Measurements from ENCODE around the gene EXOC1L. TPM values are rescaled to one million over a fixed set of nuclear protein-coding genes. Genes with fewer than 3 reads are reported as not detected.

The EXOC1L gene
- total and polyA plus RNA-seq, 2 of the 13 experiments (the other 11 are each of a cell fraction or from before 2014, with no cell fraction given), result not detected

- TF ChIP-seq GABPA (IDR thresholded peaks at IDR 0.05; ENCODE audit: low read depth, low read length) (peak; percentile 95), GABPA (CRISPR knock-in tag; IDR thresholded peaks at IDR 0.05; ENCODE audit: low read depth) (peak; percentile 99), IKZF1 (IDR thresholded peaks at IDR 0.05) (no peak), POGZ (CRISPR knock-in tag; IDR thresholded peaks at IDR 0.05) (peak; percentile 96), POGK (CRISPR knock-in tag; conservative IDR thresholded peaks at IDR 0.05) (peak; percentile 71; the same call in 1 of the 2 replicates), RFXAP (CRISPR knock-in tag; IDR thresholded peaks at IDR 0.05; ENCODE audit: borderline replicate concordance) (peak; percentile 74; the same call in 1 of the 2 replicates), HOXA5 (CRISPR knock-in tag; IDR thresholded peaks at IDR 0.05) (peak; percentile 93), ZNF597 (CRISPR knock-in tag; IDR thresholded peaks at IDR 0.05) (no peak), PRPF4 (IDR thresholded peaks at IDR 0.05; ENCODE audit: low read depth, low read length, poor library complexity, severe bottlenecking) (no peak), MBNL3 (CRISPR knock-in tag; conservative IDR thresholded peaks at IDR 0.05) (no peak), ZSCAN12 (CRISPR knock-in tag; IDR thresholded peaks at IDR 0.05) (no peak), MEF2D (CRISPR knock-in tag; IDR thresholded peaks at IDR 0.05) (0 out of 2 replicates have a peak, but pooled peaks have one; percentile 45), ZNF570 (CRISPR knock-in tag; IDR thresholded peaks at IDR 0.05; ENCODE audit: borderline replicate concordance) (no peak), ZNF260 (CRISPR knock-in tag; IDR thresholded peaks at IDR 0.05; ENCODE audit: borderline replicate concordance, low read depth) (no peak), ZBTB26 (CRISPR knock-in tag; IDR thresholded peaks at IDR 0.05; ENCODE audit: borderline replicate concordance) (no peak; the same call in 1 of the 2 replicates), ZNF230 (CRISPR knock-in tag; IDR thresholded peaks at IDR 0.05) (no peak), EHMT2 (IDR thresholded peaks at IDR 0.05; ENCODE audit: borderline replicate concordance, low read depth, low read length) (no peak; the same call in 1 of the 2 replicates), REL (CRISPR knock-in tag; conservative IDR thresholded peaks at IDR 0.05) (no peak), ARNTL (CRISPR knock-in tag; IDR thresholded peaks at IDR 0.05) (no peak), TP53 (CRISPR knock-in tag; conservative IDR thresholded peaks at IDR 0.05) (no peak), ZNF546 (CRISPR knock-in tag; conservative IDR thresholded peaks at IDR 0.05) (no peak)
- TF ChIP-seq, protein P1, sequence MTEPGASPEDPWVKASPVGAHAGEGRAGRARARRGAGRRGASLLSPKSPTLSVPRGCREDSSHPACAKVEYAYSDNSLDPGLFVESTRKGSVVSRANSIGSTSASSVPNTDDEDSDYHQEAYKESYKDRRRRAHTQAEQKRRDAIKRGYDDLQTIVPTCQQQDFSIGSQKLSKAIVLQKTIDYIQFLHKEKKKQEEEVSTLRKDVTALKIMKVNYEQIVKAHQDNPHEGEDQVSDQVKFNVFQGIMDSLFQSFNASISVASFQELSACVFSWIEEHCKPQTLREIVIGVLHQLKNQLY (CRISPR knock-in tag; IDR thresholded peaks at IDR 0.05), result no peak
- TF ChIP-seq, protein P2, sequence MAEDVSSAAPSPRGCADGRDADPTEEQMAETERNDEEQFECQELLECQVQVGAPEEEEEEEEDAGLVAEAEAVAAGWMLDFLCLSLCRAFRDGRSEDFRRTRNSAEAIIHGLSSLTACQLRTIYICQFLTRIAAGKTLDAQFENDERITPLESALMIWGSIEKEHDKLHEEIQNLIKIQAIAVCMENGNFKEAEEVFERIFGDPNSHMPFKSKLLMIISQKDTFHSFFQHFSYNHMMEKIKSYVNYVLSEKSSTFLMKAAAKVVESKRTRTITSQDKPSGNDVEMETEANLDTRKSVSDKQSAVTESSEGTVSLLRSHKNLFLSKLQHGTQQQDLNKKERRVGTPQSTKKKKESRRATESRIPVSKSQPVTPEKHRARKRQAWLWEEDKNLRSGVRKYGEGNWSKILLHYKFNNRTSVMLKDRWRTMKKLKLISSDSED (CRISPR knock-in tag; IDR thresholded peaks at IDR 0.05), result no peak
- TF ChIP-seq, protein P3, sequence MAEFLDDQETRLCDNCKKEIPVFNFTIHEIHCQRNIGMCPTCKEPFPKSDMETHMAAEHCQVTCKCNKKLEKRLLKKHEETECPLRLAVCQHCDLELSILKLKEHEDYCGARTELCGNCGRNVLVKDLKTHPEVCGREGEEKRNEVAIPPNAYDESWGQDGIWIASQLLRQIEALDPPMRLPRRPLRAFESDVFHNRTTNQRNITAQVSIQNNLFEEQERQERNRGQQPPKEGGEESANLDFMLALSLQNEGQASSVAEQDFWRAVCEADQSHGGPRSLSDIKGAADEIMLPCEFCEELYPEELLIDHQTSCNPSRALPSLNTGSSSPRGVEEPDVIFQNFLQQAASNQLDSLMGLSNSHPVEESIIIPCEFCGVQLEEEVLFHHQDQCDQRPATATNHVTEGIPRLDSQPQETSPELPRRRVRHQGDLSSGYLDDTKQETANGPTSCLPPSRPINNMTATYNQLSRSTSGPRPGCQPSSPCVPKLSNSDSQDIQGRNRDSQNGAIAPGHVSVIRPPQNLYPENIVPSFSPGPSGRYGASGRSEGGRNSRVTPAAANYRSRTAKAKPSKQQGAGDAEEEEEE (CRISPR knock-in tag; IDR thresholded peaks at IDR 0.05; ENCODE audit: borderline replicate concordance), result no peak
Measured at GRCh38 chr4:55853484-55854046, 34.0 kb downstream of the EXOC1L start, which contains the start of gene EXOC1 (continued).

Measured in HepG2 (cell line).